Chondrocyte (in vitro differentiated cells): ENCODE measurements around the gene CLK3. TPM values are rescaled to one million over a fixed set of nuclear protein-coding genes. Genes with fewer than 3 reads are reported as not detected.
A peak's percentile ranks its signal among the peaks of the same experiment; 100 is the strongest.

ENCODE experiments used
- DNase-seq: peaks from one replicate; pipeline ENCODE4 v3.0.0; 2021; ENCODE audit warnings: mixed read lengths, low spot score
- H3K27ac Mint-ChIP-seq: one replicate; pipeline ENCODE4 v1.8.0; 2021; ENCODE audit warnings: mild to moderate bottlenecking, moderate library complexity, mixed read lengths; ENCODE audit not compliant: unreplicated experiment
- H3K27me3 Mint-ChIP-seq: 2 replicates; pipeline ENCODE4 v1.8.0; 2021; ENCODE audit warnings: low read depth, mixed read lengths
- H3K36me3 Mint-ChIP-seq: 2 replicates; pipeline ENCODE4 v1.8.0; 2021; ENCODE audit warnings: low read depth, mixed read lengths
- H3K4me1 Mint-ChIP-seq: 2 replicates; pipeline ENCODE4 v1.8.0; 2021; ENCODE audit warnings: low read depth, mild to moderate bottlenecking, mixed read lengths
- H3K4me3 Mint-ChIP-seq: one replicate; pipeline ENCODE4 v1.8.0; 2021; ENCODE audit warnings: mild to moderate bottlenecking, moderate library complexity, mixed read lengths; ENCODE audit not compliant: unreplicated experiment
- H3K9me3 Mint-ChIP-seq: 2 replicates; pipeline ENCODE4 v1.8.0; 2021; ENCODE audit warnings: low read depth, mixed read lengths
- CTCF ChIP-seq: fragments of 200-600 bp; sonication (generic); IDR thresholded peaks from 2 replicates; pipeline ENCODE4 v1.5.0; 2021; ENCODE audit warnings: antibody characterized with exemption, mild to moderate bottlenecking, moderate library complexity
- total RNA-seq: library from RNA; stranded (reverse); gene quantifications from 3 replicates; pipeline ENCODE4 v1.2.1, GENCODE V29; 2021

CLK3 gene
- total RNA-seq, 1 donor from 2014 or later: 48.6 TPM

DNA sequence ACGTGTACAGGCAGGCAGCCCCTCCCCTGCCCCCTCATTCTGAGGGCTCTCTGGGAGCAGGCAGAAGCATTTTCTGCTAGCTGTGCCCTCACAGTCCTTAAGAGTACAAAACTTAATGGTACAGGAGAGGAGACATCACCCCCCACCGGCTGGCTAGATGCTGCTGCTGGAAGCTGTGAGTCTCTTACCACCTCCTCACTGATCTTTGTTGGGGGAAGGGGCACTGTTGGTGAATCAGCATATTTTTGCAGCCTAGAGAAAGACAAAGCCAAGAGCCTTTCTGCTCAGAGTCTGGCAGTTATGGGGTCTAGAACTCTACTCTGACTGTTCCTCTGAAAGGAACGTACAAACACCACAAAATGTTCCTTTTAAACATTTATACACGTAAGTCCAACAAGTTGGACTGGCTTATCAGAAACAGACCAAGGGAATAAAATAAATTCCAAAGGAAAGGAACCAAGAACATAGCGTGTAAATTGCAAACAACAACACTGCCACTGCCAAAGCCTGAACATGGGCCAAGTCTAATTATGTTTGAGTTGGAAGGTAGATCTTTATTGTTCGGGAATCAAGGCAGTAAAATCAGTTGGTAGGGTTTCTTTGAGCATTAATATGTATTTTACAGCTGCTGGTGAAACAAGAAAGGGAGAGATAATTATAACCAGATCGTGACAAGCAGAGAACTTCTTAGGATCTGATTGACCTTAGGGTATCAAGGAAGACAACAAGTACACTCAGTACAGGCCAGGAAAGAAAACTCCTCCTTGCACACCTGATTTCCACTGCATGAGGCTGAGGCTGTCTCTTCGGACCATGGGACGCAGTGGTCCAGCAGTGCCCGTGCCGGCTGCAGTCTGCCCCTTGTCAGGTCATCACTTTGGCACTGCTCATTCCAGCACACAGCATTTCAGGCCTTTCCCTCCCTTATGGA, 27.4 kb downstream of the CLK3 start:
- Mint-ChIP-seq H3K9me3 (no peaks in the 10 kb centered on the region), H3K27me3 (no peaks in the 10 kb centered on the region), H3K4me1 (peaks cover 55% of the 10 kb centered on the region), H3K27ac (peak overlapping the region; percentile 77), H3K4me3 (peak overlapping the region; percentile 16), H3K36me3 (peaks cover 6% of the 10 kb centered on the region)
- no peak for TF ChIP-seq CTCF
- DNase-seq: no peak

DNA sequence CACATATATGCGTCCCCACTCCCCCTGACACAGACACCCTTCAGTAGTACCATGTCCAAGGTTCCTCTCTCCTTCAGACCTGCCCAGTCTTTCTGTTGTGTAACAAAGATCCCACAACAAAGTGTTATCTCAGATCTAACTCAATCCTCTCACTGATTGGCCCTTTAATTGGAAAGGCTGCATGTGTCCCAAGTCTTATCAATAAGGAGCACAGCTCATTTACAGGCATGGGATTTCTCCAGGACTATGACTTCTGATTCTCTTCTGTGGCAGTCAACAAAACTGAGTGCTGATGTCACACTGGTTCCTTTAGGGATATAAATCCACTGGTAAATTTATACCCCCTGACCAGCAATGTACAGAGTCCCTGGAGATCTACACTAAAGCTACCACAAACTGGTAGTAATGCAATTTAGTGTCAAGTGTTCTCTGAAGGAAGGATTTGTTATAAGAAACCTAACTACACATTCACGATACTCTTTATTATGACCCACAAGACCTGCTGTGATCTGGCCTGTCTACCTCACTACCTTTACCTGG, 28.1 kb downstream of the CLK3 start:
- Mint-ChIP-seq H3K4me1 (peaks cover 58% of the 10 kb centered on the region), H3K27ac (peak overlapping the region; percentile 77), H3K9me3 (no peaks in the 10 kb centered on the region), H3K36me3 (peaks cover 2% of the 10 kb centered on the region), H3K27me3 (no peaks in the 10 kb centered on the region), H3K4me3 (no peak overlapping the region)
- DNase-seq: no peak
- TF ChIP-seq CTCF: no peak

DNA sequence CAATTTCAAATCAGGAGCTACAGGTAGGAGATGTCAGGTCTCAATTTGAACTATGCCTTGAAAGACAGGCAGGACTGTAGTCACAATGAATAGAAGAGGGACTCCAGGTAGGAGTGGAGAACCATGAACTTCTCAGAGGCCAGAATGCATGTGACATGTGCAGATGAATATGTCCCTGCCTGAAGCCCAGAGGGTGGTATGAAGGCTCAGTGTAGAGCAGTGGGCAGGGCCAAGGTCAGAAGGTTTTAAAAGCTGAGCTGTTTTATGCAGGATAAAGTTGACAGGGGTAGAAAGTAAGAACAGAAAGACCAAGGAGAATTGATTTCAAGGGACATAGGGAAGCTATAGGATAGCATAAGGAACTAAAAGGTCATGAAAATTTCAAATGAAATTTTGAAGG, 30.8 kb downstream of the CLK3 start:
- Mint-ChIP-seq H3K27ac (no peak overlapping the region), H3K9me3 (no peaks in the 10 kb centered on the region), H3K4me3 (no peak overlapping the region), H3K27me3 (no peaks in the 10 kb centered on the region), H3K4me1 (peaks cover 55% of the 10 kb centered on the region), H3K36me3 (peaks cover 1% of the 10 kb centered on the region)
- no peak for TF ChIP-seq CTCF
- no peak for DNase-seq

DNA sequence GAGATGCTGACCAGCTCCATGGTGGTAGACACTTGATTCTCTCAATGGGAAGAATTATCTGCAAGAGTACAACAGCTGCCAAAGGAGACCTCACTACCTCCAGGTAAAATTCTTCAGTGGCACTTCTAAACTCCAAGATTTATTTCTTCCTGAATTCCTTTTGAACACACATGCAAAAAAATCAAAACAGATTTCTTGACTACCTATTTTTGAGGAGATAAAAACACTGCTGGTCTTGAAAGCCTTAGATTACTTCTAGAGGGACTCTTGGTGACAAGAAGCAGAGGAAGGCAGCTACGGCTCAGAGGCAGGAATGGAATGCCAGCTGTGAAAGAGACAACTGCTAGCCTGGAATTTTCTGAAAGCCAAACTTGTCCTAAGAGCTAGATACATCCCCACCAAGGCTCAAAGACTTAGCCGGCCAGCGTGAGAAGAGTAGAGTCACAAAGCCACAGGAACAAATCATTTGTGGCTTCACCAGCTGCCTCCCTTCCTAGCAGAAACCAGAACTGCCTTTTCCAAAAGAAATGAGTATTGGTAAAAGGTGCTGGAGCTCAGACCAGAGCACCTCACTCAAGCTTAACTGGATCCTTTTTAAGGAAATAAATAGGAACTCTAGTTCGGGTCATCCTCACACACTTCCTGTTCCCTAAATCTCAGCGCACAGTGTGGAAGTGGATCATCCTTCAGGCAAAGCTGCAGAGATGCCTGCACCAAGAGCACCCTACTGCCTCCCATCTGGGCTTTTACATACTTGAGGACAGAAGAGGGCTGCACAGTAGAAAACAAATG, 32.6 kb downstream of the CLK3 start:
- Mint-ChIP-seq H3K9me3 (no peaks in the 10 kb centered on the region), H3K36me3 (peaks cover 1% of the 10 kb centered on the region), H3K4me3 (no peak overlapping the region), H3K27ac (no peak overlapping the region), H3K27me3 (no peaks in the 10 kb centered on the region), H3K4me1 (peaks cover 46% of the 10 kb centered on the region)
- TF ChIP-seq CTCF: no peak
- no peak for DNase-seq

GRCh38 chr15:74651242-74651741, 35.7 kb downstream of the CLK3 start:
- Mint-ChIP-seq H3K4me1 (peaks cover 53% of the 10 kb centered on the region), H3K27me3 (no peaks in the 10 kb centered on the region), H3K27ac (peak overlapping the region; percentile 6), H3K4me3 (no peak overlapping the region), H3K9me3 (no peaks in the 10 kb centered on the region), H3K36me3 (no peaks in the 10 kb centered on the region)
- no peak for DNase-seq
- TF ChIP-seq CTCF: no peak
